Activated T-helper 2 cell treated with anti-CD3 and anti-CD28 coated beads, Interferon-gamma antibody, Interleukin-2, Interleukin-4, amounts not matched to agents 10 μg/mL and 5 μg/mL and 100 μg/mL, durations not matched to agents 14 hours and 24 hours and 36 hours (primary cell): ENCODE measurements around the gene ZYG11A. TPM values are rescaled to one million over a fixed set of nuclear protein-coding genes. Genes with fewer than 3 reads are reported as not detected.
"Not testable (repeated sequence)": the region's sequence is repeated elsewhere in the genome, so short reads cannot be mapped to it uniquely, and the experiment has no call there.

Experiments used
- DNase-seq: peaks from one replicate; pipeline ENCODE4 v3.0.0; 2021; ENCODE audit warnings: low spot score
- H3K27ac Mint-ChIP-seq: one replicate; pipeline ENCODE4 v1.8.0; 2021; ENCODE audit warnings: mixed read lengths
- H3K27me3 Mint-ChIP-seq: one replicate; pipeline ENCODE4 v1.8.0; 2021; ENCODE audit warnings: low read depth, mixed read lengths
- H3K36me3 Mint-ChIP-seq: one replicate; pipeline ENCODE4 v1.8.0; 2021; ENCODE audit warnings: low read depth, mixed read lengths
- H3K4me1 Mint-ChIP-seq: one replicate; pipeline ENCODE4 v1.8.0; 2021; ENCODE audit warnings: low read depth, mixed read lengths
- H3K4me3 Mint-ChIP-seq: one replicate; pipeline ENCODE4 v1.8.0; 2021; ENCODE audit warnings: low read depth, mild to moderate bottlenecking, moderate library complexity, mixed read lengths
- H3K9me3 Mint-ChIP-seq: one replicate; pipeline ENCODE4 v1.8.0; 2021; ENCODE audit warnings: mixed read lengths
- intact Hi-C: fragments of 100-400 bp; cut with micrococcal nuclease; formaldehyde crosslinking; loops from one replicate; pipeline ENCODE4 v1.15.1; 2023
- total RNA-seq: library from RNA; stranded (reverse); gene quantifications from 2 replicates; pipeline ENCODE4 v1.2.3, GENCODE V29; 2022

ZYG11A gene
- total RNA-seq, 1 donor from 2014 or later: 0.30 TPM

DNA sequence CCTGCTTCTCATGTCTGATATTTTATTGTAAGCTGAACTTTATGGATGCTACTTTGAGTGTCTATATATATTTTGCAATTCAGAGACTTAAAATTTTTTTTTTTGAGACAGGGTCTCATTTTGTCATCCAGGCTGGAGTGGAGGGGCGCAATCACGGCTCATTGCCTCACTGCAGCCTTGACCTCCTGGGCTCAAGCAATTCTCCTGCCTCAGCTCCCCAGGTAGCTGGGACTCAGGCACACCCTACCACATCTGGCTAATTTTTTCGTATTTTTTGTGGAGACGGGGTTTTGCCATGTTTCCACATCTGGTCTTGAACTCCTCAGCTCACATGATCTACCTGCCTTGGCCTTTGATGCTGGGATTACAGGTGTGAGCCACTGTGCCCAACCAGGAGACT, 8.4 kb downstream of the ZYG11A start:
- H3K4me3 Mint-ChIP-seq: no peak overlapping the region
- no peak overlapping the region for H3K27ac Mint-ChIP-seq
- no peaks in the 10 kb centered on the region for H3K4me1 Mint-ChIP-seq
- H3K27me3 Mint-ChIP-seq: peaks cover 3% of the 10 kb centered on the region
- no peaks in the 10 kb centered on the region for H3K9me3 Mint-ChIP-seq
- intact Hi-C loops: no loop called here
- no peak for DNase-seq
- H3K36me3 Mint-ChIP-seq: no peaks in the 10 kb centered on the region

DNA sequence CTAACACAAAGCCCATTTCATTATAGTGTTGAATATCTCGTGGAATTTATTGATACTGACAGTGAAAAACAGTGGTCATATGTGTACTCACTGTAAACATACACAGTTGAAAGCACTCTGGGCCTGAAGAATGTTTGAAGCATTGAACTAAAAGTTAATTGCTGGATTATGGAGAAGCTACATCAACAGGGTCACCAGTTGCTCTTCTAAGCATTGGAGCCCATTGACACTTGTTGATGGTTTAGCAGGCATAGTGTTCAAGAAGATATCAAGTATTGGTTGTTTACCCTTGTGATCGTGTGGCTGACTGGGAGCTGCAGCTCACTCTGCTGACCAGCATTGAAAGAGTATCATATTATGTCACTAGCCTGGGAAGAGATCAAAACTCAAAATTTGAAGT, 10.3 kb downstream of the ZYG11A start:
- no peaks in the 10 kb centered on the region for H3K4me1 Mint-ChIP-seq
- H3K36me3 Mint-ChIP-seq: no peaks in the 10 kb centered on the region
- H3K27ac Mint-ChIP-seq: no peak overlapping the region
- no peaks in the 10 kb centered on the region for H3K9me3 Mint-ChIP-seq
- no peak overlapping the region for H3K4me3 Mint-ChIP-seq
- DNase-seq: no peak
- peaks cover 1% of the 10 kb centered on the region for H3K27me3 Mint-ChIP-seq
- intact Hi-C loops: no loop called here

DNA sequence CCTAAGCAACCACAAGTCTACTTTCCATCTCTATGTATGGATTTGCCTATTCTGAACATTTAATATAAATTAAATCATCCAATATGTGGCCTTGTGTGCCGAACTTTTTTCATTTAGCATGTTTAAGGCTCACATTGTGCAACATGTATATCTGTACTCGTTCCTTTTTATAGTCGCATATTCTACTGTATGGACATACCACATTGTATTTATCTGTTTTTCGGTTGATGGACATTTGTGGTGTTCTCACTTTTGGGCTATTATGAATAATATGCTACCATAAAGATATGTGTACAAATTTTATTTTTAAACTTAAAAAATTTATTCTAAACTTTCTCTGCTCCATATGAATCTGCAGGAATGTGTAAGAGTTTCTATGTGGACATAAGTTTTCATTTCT, 13.0 kb downstream of the ZYG11A start:
- no peak for DNase-seq

DNA sequence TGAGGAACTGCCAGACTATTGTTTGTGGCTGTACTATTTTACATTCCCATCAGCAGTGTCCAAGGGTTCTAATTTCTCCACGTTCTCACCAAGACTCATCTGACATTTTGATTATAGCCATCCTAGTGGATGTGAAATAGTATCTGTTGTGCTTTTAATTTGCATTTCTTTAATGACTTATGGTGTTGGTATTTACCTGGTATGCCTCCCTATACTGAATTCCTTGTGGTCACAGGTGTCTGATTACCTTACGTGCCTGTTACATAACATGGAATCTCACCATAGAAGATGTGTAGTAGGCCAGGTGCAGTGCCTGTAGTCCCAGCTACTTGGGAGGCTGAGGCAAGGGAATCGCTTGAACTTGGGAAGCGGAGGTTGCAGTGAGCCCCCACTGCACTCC, 13.5 kb downstream of the ZYG11A start:
- Mint-ChIP-seq H3K27me3 (no peaks in the 10 kb centered on the region), H3K9me3 (no peaks in the 10 kb centered on the region), H3K27ac (no peak overlapping the region), H3K4me1 (no peaks in the 10 kb centered on the region), H3K4me3 (no peak overlapping the region), H3K36me3 (no peaks in the 10 kb centered on the region)
- intact Hi-C loops: no loop called here
- DNase-seq: no peak

More for the DNA sequence above, 13.0 kb downstream of the ZYG11A start:
- H3K9me3 Mint-ChIP-seq: no peaks in the 10 kb centered on the region
- H3K27ac Mint-ChIP-seq: no peak overlapping the region
- no peak overlapping the region for H3K4me3 Mint-ChIP-seq
- intact Hi-C loops: no loop called here
- H3K36me3 Mint-ChIP-seq: no peaks in the 10 kb centered on the region
- H3K27me3 Mint-ChIP-seq: no peaks in the 10 kb centered on the region
- no peaks in the 10 kb centered on the region for H3K4me1 Mint-ChIP-seq

DNA sequence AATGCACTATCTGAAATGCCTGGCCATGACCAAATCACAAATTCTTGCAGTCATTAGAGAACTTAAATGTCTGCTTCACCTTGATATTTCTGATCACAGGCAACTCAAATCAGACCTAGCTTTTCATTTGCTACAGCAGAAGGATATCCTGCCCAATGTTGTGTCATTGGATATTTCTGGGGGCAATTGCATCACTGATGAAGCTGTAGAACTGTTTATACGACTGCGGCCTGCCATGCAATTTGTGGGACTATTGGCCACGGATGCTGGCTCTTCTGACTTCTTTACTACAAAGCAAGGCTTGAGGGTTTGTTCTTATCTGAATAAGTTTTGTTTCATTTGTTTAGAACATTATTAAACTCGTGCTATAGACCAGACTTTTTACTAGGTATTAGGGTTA, 14.9 kb downstream of the ZYG11A start:
- intact Hi-C loops: no loop called here
- H3K36me3 Mint-ChIP-seq: no peaks in the 10 kb centered on the region
- no peak overlapping the region for H3K27ac Mint-ChIP-seq
- no peak for DNase-seq
- H3K9me3 Mint-ChIP-seq: no peaks in the 10 kb centered on the region
- H3K27me3 Mint-ChIP-seq: no peaks in the 10 kb centered on the region
- H3K4me1 Mint-ChIP-seq: no peaks in the 10 kb centered on the region
- no peak overlapping the region for H3K4me3 Mint-ChIP-seq

DNA sequence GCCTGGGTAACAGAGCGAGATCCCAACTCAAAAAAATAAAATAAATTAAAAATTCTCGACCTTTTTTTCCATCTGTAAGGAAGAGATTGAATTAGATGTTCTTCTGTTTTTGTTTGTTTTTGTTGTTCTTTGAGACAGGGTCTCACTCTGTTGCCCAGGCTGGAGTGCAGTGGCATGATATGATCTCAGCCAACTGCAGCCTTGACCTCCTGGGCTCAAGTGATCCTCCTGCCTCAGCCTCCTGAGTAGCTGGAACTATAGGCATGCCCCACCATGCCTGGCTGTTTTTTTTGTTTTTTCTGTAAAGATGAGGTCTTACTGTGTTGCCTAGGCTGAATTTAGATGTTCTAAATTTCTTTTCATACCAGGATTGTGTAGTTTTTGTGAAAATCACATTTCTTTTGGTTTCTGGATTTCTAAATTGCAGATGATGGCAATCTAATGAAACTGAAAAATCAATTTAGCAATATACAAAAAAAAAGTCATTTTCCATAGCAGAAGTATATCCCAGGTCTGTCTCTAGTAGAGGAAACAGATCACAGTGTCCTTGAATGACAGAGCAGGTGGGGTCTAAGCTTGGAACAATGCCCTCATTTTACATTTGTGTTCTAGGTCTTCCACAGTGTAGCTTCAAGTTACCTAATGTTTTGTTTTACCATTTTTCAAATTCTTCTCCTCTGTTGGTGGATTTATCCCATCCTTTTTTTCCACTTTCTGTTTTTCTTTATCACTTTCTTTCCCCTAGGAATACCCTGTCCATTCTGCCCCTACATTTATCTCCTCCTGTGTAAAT, 20.3 kb downstream of the ZYG11A start:
- no peak for DNase-seq
- Mint-ChIP-seq H3K27ac (no peak overlapping the region), H3K4me3 (no peak overlapping the region), H3K9me3 (no peaks in the 10 kb centered on the region), H3K27me3 (peaks cover 3% of the 10 kb centered on the region), H3K4me1 (peaks cover 3% of the 10 kb centered on the region), H3K36me3 (no peaks in the 10 kb centered on the region)
- intact Hi-C loops: no loop called here

DNA sequence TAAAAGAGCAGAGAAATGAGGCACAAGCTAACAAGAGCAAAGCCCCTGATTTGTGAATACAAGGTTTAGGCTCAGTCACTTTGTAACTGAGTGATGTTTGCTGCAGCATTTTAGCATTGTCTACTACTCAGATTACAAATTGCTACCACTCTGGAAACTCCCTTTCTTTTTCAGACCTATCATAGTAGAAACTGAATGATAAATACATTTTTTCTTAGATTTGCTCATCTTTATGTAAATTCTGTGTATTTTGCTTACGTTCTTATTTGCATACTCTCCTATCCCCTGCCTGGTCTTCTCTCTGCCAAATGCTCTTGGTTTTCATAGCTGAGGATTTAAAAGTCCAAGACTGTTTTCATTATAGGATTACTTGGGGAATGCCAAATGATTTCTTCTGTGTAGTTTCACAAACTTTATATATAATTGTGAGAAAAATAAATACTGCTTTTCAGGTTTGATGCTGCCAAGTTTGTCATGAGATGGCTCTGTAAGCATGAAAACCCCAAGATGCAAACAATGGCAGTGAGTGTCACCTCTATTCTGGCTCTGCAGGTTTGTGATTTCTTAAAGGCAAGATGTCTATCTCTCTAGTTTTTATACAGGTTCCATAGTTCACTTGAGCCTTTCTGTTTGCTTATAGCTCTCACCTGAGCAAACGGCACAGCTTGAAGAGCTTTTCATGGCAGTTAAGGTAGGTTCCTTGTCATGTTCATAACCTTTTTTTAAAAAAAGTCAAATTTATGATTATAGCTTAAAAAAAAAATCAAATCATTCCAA, 24.7 kb downstream of the ZYG11A start:
- Mint-ChIP-seq H3K36me3 (no peaks in the 10 kb centered on the region), H3K27ac (no peak overlapping the region), H3K4me1 (peaks cover 3% of the 10 kb centered on the region), H3K9me3 (no peaks in the 10 kb centered on the region), H3K4me3 (no peak overlapping the region), H3K27me3 (peaks cover 3% of the 10 kb centered on the region)
- no peak for DNase-seq
- intact Hi-C loops: no loop called here

DNA sequence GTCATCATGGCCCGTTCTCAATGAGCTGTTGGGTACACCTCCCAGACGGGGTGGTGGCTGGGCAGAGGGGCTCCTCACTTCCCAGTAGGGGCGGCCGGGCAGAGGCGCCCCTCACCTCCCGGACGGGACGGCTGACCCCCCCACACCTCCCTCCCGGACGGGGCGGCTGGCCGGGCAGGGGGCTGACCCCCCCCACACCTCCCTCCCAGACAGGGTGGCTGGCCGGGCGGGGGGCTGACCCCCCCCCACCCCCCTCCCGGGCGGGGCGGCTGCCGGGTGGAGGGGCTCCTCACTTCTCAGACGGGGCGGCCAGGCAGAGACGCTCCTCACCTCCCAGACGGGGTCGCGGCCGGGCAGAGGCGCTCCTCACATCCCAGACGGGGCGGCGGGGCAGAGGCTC, 27.2 kb downstream of the ZYG11A start:
- intact Hi-C loops, DNase-seq, H3K4me1 Mint-ChIP-seq, H3K9me3 Mint-ChIP-seq, H3K27me3 Mint-ChIP-seq, H3K27ac Mint-ChIP-seq, H3K36me3 Mint-ChIP-seq, H3K4me3 Mint-ChIP-seq: not testable (repeated sequence)

DNA sequence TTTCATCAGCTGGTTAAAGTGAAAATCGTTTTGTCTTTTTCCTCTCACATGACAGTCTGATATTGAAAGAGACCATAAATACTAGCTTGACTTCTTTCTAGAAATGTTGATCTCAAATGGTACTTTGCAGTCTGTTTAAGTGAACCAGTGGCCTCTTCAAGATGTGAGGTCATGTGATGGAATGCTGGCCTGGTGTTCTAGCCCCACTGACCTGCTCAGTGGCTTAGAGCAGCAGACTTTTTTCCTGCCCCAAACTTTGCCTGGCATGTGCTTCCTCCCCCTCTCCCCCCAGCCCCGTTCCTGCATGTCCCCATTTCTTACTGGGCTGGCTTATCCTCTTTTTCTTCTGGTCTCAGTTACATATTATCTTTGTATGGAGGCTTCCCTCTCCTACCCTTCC, 34.3 kb downstream of the ZYG11A start:
- H3K4me3 Mint-ChIP-seq: no peak overlapping the region
- intact Hi-C loops: no loop called here
- H3K36me3 Mint-ChIP-seq: no peaks in the 10 kb centered on the region
- no peaks in the 10 kb centered on the region for H3K27me3 Mint-ChIP-seq
- no peaks in the 10 kb centered on the region for H3K9me3 Mint-ChIP-seq
- DNase-seq: no peak
- no peak overlapping the region for H3K27ac Mint-ChIP-seq
- H3K4me1 Mint-ChIP-seq: no peaks in the 10 kb centered on the region

DNA sequence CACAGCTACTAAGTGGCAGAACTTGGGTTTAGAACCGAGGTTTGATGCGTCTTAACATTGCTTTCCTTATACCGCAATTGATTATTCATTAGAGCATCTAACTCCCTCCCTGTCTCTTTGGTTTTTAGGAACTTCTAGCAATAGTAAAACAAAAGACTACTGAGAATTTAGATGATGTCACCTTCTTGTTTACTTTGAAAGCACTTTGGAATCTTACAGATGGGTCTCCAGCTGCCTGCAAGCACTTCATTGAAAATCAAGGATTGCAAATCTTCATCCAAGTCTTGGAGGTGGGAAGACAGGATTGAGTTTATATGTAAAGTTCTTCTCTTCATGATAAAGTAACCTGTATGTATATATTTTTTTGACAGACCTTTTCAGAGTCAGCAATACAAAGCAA, 35.0 kb downstream of the ZYG11A start:
- H3K27me3 Mint-ChIP-seq: no peaks in the 10 kb centered on the region
- DNase-seq: no peak
- no peaks in the 10 kb centered on the region for H3K9me3 Mint-ChIP-seq
- intact Hi-C loops: no loop called here
- H3K36me3 Mint-ChIP-seq: no peaks in the 10 kb centered on the region
- no peak overlapping the region for H3K4me3 Mint-ChIP-seq
- H3K27ac Mint-ChIP-seq: no peak overlapping the region
- H3K4me1 Mint-ChIP-seq: no peaks in the 10 kb centered on the region

DNA sequence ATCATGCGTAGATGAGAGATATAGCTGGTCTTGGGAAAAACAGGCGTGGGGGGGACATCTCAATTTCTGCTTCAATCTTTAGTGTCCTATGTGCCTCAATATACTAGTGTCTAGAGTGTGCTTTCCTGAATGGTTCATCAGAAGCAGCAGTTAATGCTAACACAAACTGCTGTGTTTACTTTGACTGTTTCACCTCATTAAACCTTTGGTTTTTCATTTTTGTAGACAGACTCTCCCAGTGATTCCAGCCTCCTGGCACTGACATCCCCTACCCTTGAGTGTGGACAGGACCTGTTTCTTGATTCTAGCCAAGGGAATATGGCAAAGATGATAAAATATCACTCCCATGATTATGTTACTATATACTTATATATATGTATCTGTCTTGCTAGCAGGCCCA, 37.6 kb downstream of the ZYG11A start:
- H3K9me3 Mint-ChIP-seq: no peaks in the 10 kb centered on the region
- DNase-seq: no peak
- no peaks in the 10 kb centered on the region for H3K27me3 Mint-ChIP-seq
- H3K27ac Mint-ChIP-seq: no peak overlapping the region
- no peaks in the 10 kb centered on the region for H3K36me3 Mint-ChIP-seq
- H3K4me3 Mint-ChIP-seq: no peak overlapping the region
- intact Hi-C loops: no loop called here
- H3K4me1 Mint-ChIP-seq: no peaks in the 10 kb centered on the region

DNA sequence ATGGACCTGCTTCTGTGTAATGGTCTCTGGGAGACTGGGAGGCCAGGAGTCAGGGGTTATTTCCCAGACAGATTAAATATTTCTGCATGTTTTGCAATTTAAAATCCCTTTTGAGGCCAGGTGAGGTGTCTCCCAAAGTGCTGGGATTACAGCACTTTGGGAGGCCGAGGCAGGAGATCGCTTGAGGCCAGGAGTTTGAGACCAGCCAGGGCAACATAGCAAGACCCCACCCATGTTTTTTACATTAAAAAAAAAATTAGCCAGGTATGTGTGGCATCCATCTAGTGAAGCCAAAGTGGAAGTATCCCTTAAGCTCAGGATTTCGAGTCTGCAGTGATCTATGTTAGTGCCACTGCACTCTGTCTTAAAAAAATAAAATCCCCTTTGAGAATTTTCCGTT, 44.9 kb downstream of the ZYG11A start:
- no peak for DNase-seq
- Mint-ChIP-seq H3K4me3 (no peak overlapping the region), H3K9me3 (no peaks in the 10 kb centered on the region), H3K4me1 (no peaks in the 10 kb centered on the region), H3K36me3 (no peaks in the 10 kb centered on the region), H3K27me3 (no peaks in the 10 kb centered on the region), H3K27ac (no peak overlapping the region)
- intact Hi-C loops: no loop called here

DNA sequence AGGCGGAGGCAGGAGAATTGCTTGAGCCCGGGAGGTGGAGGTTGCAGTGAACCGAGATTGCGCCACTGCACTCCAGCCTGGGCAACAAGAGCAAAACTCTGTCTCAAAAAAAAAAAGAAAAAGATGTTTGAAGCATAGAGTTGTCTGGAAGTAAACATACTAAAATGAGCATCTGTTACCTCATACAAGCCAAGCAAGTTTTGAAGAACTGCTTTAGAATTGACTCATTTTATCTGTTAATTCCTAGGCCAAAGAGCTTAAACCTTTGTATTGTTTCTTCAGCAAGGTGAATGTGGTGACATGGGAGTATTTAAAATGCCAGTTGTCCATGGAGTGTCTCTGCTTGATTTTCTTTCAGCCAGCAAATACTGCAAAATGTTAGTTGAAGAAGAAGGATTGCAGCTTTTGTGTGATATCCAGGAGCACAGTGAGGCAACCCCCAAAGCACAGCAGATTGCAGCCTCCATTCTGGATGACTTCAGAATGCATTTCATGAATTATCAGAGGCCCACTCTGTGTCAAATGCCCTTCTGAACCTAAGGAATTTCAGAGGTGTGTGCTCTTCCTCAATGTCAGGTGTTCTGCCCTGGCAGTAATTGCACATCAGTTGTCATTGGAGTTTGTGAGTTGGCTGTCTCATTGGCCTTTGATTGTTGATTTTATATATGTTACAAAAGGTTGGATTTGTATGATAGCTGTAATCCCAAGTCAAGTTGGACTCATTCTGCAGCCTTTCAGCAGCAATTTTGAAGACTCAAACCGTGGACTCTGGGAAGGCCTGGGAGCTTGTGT, 50.1 kb downstream of the ZYG11A start:
- H3K4me1 Mint-ChIP-seq: no peaks in the 10 kb centered on the region
- no peak overlapping the region for H3K27ac Mint-ChIP-seq
- no peak for DNase-seq
- no peaks in the 10 kb centered on the region for H3K9me3 Mint-ChIP-seq
- intact Hi-C loops: no loop called here
- no peak overlapping the region for H3K4me3 Mint-ChIP-seq
- no peaks in the 10 kb centered on the region for H3K36me3 Mint-ChIP-seq
- H3K27me3 Mint-ChIP-seq: no peaks in the 10 kb centered on the region
